NB4 (cell line): Measurements from ENCODE around the gene MUL1.

ENCODE experiments used
- DNase-seq: peaks from one replicate; pipeline ENCODE4 v3.0.0; 2010; ENCODE audit warnings: low read depth
- H3K4me3 ChIP-seq: one replicate; pipeline ENCODE4 v1.5.1; 2011; ENCODE audit warnings: mild to moderate bottlenecking, low read depth, low read length, moderate library complexity
- MYC ChIP-seq: IDR thresholded peaks from 2 replicates; pipeline ENCODE4 v1.6.1; 2011; ENCODE audit warnings: low read depth, low read length
- POLR2A ChIP-seq: IDR thresholded peaks from 2 replicates; pipeline ENCODE4 v1.6.1; 2011; ENCODE audit warnings: mild to moderate bottlenecking; ENCODE audit not compliant: insufficient read length; ENCODE audit errors: extremely low read depth
- TF ChIP-seq, protein P1 (sequence below): IDR thresholded peaks from one replicate; pipeline ENCODE4 v1.5.1; 2012; ENCODE audit warnings: low read depth, low read length
- TF ChIP-seq, protein P2 (sequence below): IDR thresholded peaks from 2 replicates; pipeline ENCODE4 v1.6.1; 2011; ENCODE audit warnings: low read depth, low read length

MUL1 gene

DNA sequence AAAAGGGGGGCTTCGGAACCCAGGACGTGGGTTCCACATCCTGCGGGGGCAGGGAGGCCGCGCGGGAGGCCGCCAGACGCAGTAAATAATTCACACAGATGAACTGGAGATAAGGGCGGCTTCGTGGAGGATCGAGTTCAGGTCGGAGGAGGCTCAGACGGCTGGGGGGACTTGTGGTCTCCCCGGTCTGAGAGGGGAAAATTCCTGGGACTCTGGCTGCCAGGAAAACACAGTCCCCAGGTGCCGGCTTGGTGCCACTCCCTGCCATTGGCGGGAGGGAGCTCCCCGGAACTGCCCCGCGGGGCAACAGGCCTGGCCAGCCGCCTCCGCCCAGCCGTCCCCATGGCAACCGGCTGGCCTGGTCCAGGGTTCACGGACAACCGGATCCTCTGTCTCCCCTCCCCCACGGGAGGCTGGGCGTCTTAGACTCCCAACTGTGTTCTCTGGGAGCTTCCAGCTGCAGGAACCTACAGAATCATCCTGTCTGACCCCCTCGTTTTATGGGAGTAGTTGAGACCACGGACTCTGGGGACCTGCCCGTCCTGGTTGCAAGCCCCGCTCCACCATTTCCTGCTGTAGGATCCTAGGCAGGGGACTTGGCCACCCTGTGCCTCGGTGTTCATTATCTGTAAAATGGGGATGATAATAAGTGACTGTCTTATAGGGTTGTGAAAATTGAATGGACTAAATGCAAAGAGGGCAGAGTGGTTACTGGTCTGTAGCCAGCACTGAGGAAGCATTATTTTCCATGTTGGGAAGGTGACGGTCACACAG lies 31.5 kb downstream of the MUL1 start:
- TF ChIP-seq, protein P1, sequence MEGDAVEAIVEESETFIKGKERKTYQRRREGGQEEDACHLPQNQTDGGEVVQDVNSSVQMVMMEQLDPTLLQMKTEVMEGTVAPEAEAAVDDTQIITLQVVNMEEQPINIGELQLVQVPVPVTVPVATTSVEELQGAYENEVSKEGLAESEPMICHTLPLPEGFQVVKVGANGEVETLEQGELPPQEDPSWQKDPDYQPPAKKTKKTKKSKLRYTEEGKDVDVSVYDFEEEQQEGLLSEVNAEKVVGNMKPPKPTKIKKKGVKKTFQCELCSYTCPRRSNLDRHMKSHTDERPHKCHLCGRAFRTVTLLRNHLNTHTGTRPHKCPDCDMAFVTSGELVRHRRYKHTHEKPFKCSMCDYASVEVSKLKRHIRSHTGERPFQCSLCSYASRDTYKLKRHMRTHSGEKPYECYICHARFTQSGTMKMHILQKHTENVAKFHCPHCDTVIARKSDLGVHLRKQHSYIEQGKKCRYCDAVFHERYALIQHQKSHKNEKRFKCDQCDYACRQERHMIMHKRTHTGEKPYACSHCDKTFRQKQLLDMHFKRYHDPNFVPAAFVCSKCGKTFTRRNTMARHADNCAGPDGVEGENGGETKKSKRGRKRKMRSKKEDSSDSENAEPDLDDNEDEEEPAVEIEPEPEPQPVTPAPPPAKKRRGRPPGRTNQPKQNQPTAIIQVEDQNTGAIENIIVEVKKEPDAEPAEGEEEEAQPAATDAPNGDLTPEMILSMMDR = no peak
- TF ChIP-seq, protein P2, sequence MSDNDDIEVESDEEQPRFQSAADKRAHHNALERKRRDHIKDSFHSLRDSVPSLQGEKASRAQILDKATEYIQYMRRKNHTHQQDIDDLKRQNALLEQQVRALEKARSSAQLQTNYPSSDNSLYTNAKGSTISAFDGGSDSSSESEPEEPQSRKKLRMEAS = no peak
- TF ChIP-seq MYC = no peak
- TF ChIP-seq POLR2A = no peak
- H3K4me3 ChIP-seq = no peak overlapping the region
- DNase-seq = no peak

DNA sequence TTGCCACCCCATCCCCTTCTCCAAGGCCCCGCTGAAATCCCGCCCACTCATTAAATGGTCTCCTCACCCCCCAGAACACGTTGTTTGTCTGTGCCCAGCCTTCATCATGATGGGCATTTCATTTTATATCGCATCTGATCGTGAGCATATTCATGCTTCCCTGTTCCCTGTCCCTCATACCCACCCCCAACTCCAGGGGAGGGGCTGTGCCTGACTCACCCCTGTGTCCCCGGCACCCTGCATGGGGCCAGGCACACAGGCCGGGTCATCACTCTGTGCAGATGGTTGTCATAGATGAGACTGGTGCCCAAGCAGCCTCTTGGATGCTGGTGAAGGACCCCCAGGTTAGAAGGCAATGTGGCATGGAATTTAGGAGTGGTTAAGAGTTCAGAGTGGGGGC lies 33.0 kb downstream of the MUL1 start:
- TF ChIP-seq MYC = no peak
- TF ChIP-seq POLR2A = no peak
- TF ChIP-seq, protein P1 = no peak
- TF ChIP-seq, protein P2 = no peak
- H3K4me3 ChIP-seq = no peak overlapping the region
- DNase-seq = no peak

DNA sequence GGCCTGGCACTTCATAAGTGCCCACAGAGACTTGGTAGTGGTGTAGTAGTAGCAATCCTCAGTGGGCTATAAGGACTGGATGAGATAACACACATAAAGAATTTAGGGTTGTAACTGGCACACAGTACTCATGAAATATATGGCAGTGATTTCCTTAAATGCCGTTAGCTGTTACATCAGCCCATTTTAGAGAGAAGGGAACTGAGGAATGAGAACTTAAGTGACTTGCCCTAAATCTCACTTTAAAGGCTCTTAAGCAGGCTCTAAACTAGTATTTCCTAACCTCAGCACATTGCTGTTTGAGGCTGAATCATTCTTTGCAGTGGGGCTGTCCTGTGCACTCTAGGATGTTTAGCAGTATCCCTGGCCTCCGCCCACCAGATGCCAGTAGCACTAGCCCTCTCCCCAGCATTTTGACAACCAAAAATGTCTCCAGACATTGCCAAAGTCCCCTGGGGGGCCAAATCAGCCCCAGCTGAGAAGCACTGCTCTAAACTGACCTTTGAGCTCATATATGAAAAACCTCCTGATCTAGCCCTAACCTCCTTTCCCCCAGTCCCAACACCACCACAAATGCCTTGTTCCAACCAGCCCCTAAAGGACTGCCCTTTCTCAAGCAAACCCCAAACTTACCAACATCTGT lies 33.5 kb downstream of the MUL1 start:
- DNase-seq = no peak
- no peak overlapping the region for H3K4me3 ChIP-seq
- TF ChIP-seq, protein P2 = no peak
- TF ChIP-seq, protein P1 = no peak
- no peak for TF ChIP-seq MYC
- TF ChIP-seq POLR2A = no peak

DNA sequence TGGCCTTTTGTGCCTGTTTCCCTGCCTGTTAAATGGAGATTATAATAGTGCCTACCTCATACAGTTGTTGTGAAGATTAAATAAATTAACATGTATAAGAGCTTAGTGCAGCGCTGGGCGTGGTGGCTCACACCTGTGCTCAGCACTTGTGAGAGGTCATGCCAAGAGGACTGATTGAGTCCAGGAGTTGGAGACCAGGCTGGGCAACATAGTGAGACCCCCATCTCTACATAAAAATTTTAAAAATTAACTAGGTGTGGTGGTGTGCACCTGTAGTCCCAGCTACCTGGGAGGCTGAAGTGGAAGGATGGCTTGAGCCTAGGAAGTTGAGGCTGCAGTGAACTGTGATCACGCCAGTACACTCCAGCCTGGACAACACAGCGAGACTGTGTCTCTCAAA lies 34.1 kb downstream of the MUL1 start:
- no peak for DNase-seq
- TF ChIP-seq, protein P1 = no peak
- TF ChIP-seq, protein P2 = no peak
- no peak for TF ChIP-seq POLR2A
- no peak for TF ChIP-seq MYC
- no peak overlapping the region for H3K4me3 ChIP-seq

- no peak overlapping the region for H3K4me3 ChIP-seq
- TF ChIP-seq, protein P2 = no peak
- TF ChIP-seq, protein P1 = no peak
- no peak for TF ChIP-seq MYC
- no peak for TF ChIP-seq POLR2A
- DNase-seq = peak; percentile 14
Observed at GRCh38 chr1:20472860-20473711, 34.9 kb downstream of the MUL1 start.
